GM18519 (cell line): ENCODE data around the gene TDP1.
"Not testable (repeated sequence)": the region's sequence is repeated elsewhere in the genome, so short reads cannot be mapped to it uniquely, and the experiment has no call there.

Source experiments
- ATAC-seq: cut with Tn5 transposase; IDR thresholded peaks from one replicate; pipeline ENCODE4 v1.9.1; 2021; ENCODE audit warnings: mild to moderate bottlenecking, moderate library complexity; ENCODE audit not compliant: unreplicated experiment, low FRiP score

Gene TDP1

GRCh38 chr14:89986462-89987160 lies 30.9 kb downstream of the TDP1 start:
- no peak for ATAC-seq

- ATAC-seq: no peak
These were observed 31.4 kb downstream of the TDP1 start for GRCh38 chr14:89987161-89987475.

- ATAC-seq: no peak
These were observed 33.1 kb downstream of the TDP1 start for GRCh38 chr14:89988787-89989186.

- ATAC-seq: no peak
These were observed 34.5 kb downstream of the TDP1 start for GRCh38 chr14:89990218-89990617.

GRCh38 chr14:89990623-89991275 lies 35.0 kb downstream of the TDP1 start:
- no peak for ATAC-seq

GRCh38 chr14:89992273-89992672 lies 36.5 kb downstream of the TDP1 start:
- no peak for ATAC-seq

- no peak for ATAC-seq
These were observed 41.2 kb downstream of the TDP1 start for GRCh38 chr14:89996963-89997362.

- no peak for ATAC-seq
These were observed 45.2 kb downstream of the TDP1 start for GRCh38 chr14:90000935-90001334.

- no peak for ATAC-seq
These were observed 48.0 kb downstream of the TDP1 start for GRCh38 chr14:90003526-90004307.

GRCh38 chr14:90005441-90005840 lies 49.7 kb downstream of the TDP1 start:
- ATAC-seq: no peak

GRCh38 chr14:90005939-90006530 lies 50.3 kb downstream of the TDP1 start:
- ATAC-seq: no peak

- ATAC-seq: no peak
These were observed 61.6 kb downstream of the TDP1 start for GRCh38 chr14:90017371-90017770.

GRCh38 chr14:90019824-90020523 lies 64.2 kb downstream of the TDP1 start:
- no peak for ATAC-seq

- ATAC-seq: no peak
These were observed 67.6 kb downstream of the TDP1 start for GRCh38 chr14:90023176-90023896.

- no peak for ATAC-seq
These were observed 69.2 kb downstream of the TDP1 start for GRCh38 chr14:90024910-90025309.

- ATAC-seq: not testable (repeated sequence)
These were observed 70.9 kb downstream of the TDP1 start for GRCh38 chr14:90026608-90027007.

- no peak for ATAC-seq
These were observed 72.1 kb downstream of the TDP1 start for GRCh38 chr14:90027842-90028241.

- no peak for ATAC-seq
These were observed 78.4 kb downstream of the TDP1 start for GRCh38 chr14:90034156-90034555.

- ATAC-seq: no peak
These were observed 79.3 kb downstream of the TDP1 start for GRCh38 chr14:90034835-90035525.
